Epidermal melanocyte (primary cell): Measurements from ENCODE around the gene WBP2NL.
"Not testable (repeated sequence)": the region's sequence is repeated elsewhere in the genome, so short reads cannot be mapped to it uniquely, and the experiment has no call there.

ENCODE experiments used
- DNase-seq: peaks from one replicate; pipeline ENCODE4 v3.0.0; 2011; ENCODE audit warnings: low spot score; ENCODE audit not compliant: insufficient read length

Gene WBP2NL

GRCh38 chr22:42070517-42071422, 72.2 kb downstream of the WBP2NL start, which contains the start of gene NAGA:
TSS of gene NAGA (minus strand) at chr22:42070812. CDS start at chr22:42070297, 515 bp downstream.
- DNase-seq: peak; percentile 97

- not testable (repeated sequence) for DNase-seq
Observed at GRCh38 chr22:42071508-42071907, 72.9 kb downstream of the WBP2NL start.

GRCh38 chr22:42072606-42073330, 74.2 kb downstream of the WBP2NL start:
- DNase-seq: no peak

- DNase-seq: no peak
Observed at GRCh38 chr22:42073621-42074041, 75.0 kb downstream of the WBP2NL start.

GRCh38 chr22:42074132-42074811, 75.7 kb downstream of the WBP2NL start, which contains the start of gene PHETA2:
TSS of gene PHETA2 (plus strand) at chr22:42074248. CDS start at chr22:42077294, 3,046 bp downstream.
- no peak for DNase-seq

- DNase-seq: no peak
Observed at GRCh38 chr22:42074846-42075676, 76.5 kb downstream of the WBP2NL start.

GRCh38 chr22:42076764-42077485, 78.3 kb downstream of the WBP2NL start:
- DNase-seq: no peak

- no peak for DNase-seq
Observed at GRCh38 chr22:42077486-42078125, 79.0 kb downstream of the WBP2NL start.
